ENCODE measurements around the gene BCAP29.
A peak's percentile ranks its signal among the peaks of the same experiment; 100 is the strongest.

BCAP29 gene

DNA sequence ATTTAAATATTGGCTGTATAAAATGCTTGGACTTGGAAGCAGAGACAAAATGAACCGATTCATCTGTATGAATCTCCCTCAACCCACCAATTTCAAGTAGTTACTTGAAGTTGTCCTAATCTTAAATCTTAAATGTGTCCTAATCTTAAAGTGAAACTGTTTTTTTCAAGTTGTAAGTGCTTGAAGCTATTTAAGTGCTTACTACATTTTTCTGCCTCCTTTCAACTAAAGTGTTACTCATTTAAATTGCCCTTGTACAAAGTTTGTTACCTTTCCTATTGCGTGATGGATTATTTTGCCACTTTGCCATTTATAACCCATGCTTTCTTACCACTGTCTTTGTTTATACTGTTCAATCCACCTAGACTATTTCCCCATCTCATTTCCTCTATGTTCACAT, 2.8 kb downstream of the BCAP29 start:
- no peak for DNase-seq

GRCh38 chr7:107584716-107585115, 4.7 kb downstream of the BCAP29 start:
- DNase-seq = no peak

DNA sequence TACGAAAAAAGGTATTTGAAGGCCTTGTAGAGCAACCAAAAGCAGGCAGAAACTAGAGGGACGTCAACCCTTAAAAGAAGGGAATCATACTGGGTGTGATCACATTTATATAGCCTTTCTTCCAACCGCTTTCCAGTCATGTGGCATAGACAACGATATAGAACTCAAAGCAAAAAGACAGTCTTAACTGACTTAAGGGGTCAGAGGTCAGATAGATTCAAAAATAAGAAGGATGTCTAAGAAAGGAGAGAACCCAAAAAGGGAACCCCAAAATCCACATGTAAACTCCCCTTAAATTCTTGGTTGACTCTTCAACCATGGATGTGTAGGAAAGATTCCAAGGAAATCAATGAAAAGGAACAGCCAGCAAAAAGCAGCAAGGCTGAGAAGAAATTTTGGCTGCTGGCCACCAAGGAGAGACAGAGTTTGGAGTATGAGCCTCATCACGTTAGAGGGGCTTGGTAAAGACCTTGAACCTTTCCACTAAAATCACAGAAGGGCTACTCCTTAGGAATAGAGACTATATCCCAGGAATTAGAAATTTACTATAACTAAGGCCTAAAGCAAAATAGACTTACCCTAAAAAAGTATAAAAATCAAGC, 8.6 kb downstream of the BCAP29 start:
- DNase-seq = no peak

- DNase-seq = no peak
These were observed 11.4 kb downstream of the BCAP29 start for GRCh38 chr7:107591421-107591820.

GRCh38 chr7:107592361-107593024, 12.4 kb downstream of the BCAP29 start:
- no peak for DNase-seq

- no peak for DNase-seq
These were observed 13.0 kb downstream of the BCAP29 start for GRCh38 chr7:107593025-107593410.

DNA sequence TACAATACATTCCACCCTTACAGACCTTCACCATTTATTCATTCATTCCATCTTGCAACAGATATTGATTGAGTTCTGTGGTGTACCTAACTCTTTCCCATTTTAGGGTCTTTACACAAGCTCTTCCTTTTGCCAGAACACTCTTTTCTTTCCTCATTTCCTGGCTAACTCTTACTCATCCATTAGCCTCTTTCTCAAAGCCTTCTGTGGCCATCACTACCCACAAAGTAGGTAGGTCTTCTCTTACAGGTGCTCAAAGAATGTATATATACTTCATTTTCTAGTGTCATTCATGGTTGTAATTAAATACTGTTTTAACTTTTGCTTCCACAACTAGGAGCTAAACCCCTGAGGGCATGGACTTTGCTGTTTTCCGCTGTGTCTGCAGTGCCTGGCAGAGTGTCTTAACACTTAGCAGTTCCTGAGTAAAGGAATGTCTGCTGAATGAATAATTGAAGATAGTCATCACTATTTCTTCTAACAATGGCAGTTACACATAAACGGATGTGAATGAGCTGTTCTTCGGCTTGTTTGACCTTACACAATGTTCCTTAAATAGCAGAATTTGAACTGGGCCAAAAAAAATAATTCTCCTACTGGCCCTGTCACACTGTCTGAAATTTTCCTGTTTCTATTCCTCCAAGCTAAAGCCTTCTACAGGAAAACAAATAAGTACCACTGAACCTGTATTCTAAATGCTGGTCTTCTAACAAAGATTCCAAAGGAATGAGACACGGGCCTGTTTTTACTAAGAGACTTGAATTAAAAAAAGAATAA, 15.1 kb downstream of the BCAP29 start:
- DNase-seq = peak; percentile 75

DNA sequence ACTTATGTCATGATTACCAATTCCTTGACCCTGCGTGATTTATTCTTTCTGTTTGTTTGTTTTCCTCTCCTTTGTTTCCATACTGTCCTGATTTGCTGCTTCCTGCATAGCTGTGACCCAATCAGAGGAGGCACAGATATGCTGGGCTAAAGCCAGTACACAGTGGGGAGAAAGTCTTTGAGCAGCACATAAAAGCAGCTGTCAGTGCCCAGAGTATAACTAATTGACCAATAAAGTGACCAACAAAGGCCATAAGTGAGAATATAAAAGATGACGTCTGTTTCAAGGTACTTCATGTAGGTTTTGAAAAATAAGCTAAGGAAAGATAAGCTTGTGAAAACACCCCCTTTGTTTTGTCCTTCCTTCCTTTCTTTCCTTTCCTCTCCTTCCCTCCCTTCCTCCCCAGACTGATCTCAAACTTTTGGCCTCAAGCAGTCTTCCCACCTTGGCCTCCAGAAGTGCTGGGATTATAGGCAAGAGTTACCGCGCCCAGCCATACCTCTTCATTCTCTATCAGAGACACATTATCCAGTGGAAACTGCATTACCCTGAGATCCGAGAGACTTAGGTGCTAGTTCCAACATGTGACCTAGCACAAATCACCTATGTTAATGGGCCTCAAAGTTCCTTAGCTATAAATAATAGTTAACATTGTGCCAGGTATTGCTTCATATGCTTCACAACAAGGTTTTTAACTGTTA, 17.0 kb downstream of the BCAP29 start:
- DNase-seq = no peak

- no peak for DNase-seq
These were observed 17.5 kb downstream of the BCAP29 start for GRCh38 chr7:107597582-107597916.

GRCh38 chr7:107597953-107598352, 17.9 kb downstream of the BCAP29 start:
- no peak for DNase-seq

GRCh38 chr7:107599262-107599661, 19.2 kb downstream of the BCAP29 start:
- no peak for DNase-seq

DNA sequence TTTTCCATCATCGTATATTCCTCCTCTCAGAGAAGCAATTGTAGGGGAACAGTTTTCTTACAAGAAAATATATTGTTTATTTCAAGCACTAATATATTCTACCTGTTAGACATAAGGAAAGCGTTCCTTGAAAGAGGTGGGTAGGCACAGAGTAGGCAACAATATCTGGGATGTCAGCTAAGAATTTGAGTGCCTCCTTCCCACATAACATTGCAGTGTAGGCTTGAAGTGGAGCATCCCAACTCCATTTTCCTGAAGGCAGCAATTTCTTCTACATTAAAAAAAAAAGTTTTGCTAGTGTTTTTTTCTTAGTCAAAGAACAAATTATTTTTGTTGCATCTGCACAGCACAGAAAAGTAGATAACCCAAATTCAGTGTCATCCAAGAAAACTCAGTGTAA, 20.8 kb downstream of the BCAP29 start:
- no peak for DNase-seq

DNA sequence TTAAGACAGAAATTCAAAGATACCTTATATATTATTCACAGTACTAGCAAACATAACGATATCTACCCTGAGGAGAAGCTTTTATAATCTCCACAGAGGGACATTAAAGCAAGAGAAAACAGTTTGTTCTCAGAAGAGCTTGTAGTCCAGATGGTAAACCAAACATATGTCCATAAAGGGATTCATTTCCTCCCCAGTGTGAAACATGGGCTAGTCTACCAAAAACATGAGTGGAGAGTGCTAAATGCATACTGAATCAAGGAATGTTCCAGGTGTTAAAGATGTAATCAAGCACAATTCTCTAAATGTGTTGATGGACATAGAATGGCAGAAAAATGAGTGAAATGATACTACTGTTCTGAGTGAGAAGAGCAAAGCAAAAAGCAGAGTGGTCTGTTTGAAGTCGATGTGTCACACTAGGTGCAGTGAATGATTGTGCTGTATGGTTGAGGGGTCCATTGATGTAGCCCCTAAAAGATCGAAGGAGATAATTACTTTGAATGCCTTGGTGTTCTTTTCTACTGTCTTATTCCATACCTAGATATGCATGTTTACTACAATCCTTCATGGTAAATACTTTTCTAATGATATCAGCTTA, 25.3 kb downstream of the BCAP29 start:
- DNase-seq = no peak

- DNase-seq = no peak
These were observed 26.3 kb downstream of the BCAP29 start for GRCh38 chr7:107606303-107606702.

GRCh38 chr7:107609811-107610261, 29.8 kb downstream of the BCAP29 start:
- no peak for DNase-seq

DNA sequence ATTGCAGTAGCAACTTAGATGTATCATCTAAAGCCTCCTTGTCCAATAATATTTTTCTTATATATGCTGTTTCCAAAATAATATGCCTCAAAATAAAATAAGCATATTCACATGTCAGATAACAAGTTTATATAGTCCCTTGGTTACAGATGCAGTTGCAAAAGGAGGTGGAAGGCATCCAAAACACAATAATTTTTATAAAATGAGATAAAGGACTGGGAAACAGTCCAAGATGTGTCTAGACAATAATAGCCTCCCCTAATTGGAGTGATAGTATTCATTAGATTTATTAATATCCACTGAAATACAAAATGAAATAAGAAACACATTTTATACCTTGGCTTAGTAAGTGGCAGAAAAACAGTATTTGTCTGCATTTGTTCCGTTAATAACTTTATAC, 30.3 kb downstream of the BCAP29 start:
- DNase-seq = no peak

- no peak for DNase-seq
These were observed 33.4 kb downstream of the BCAP29 start for GRCh38 chr7:107613439-107613838.

- no peak for DNase-seq
These were observed 33.9 kb downstream of the BCAP29 start for GRCh38 chr7:107613948-107614347.

GRCh38 chr7:107614425-107614824, 34.4 kb downstream of the BCAP29 start:
- DNase-seq = no peak

DNA sequence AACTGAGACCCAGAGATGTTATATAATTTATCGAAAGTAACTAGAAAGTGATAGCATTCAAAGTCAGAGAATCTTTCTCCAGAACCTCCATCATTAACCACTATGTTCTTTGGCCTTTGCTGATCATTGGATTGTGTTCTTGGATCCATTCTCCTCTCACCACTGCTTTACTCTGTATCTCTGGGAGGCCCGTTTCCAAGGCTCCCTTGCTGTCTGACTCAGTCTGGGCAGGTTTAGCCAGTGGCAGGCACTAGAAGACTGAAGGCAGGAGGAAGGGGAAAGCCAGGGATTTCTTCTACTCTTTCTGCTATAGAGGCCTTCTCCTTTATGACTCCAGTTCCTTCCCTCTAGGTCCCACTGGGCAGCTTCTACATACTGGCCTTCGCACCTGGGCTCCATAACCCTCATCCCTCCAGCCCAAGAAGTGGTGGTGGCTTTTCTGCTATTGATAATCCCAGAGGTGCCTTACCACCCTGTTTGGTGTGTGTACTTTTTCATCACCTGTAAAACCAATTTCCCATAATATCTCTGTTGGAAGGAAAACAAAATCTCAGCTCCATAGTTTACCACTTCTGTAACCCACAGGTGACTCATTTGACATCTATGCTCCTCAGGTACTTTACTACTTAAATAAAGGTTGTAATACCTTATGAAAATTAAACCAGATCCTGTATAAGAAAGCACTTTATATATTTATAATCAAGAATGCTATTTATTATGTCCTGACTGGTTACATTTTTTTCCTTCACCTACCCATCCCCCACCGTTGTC, 36.0 kb downstream of the BCAP29 start:
- no peak for DNase-seq

DNA sequence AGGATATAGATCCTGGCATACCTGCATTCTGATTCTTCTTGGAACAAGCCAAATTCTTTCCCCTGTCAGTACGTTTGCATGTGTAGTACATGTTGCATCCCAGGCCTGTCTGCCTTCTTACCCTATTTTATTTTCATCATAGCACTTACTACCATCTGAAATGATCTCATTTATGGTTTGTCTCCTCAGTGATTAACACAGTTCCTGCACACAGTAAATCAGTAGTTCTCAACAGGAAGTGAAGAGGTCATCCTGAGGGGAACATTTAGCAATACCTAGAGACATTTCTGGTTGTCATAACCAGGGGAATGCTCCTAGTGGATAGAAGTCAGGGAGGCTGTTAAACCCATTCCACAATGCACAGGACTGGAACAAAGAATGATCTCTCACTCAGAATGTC, 42.4 kb downstream of the BCAP29 start:
- DNase-seq = no peak

- no peak for DNase-seq
These were observed 42.8 kb downstream of the BCAP29 start for GRCh38 chr7:107622894-107623293.

All from amniotic stem cell (primary cell).